Keratinocyte (primary cell): ENCODE data around the gene CCR5.

ENCODE experiments used
- EZH2 ChIP-seq: IDR thresholded peaks from one replicate; pipeline ENCODE4 v1.6.1; 2012; ENCODE audit warnings: inconsistent platforms, mild to moderate bottlenecking, low read length, moderate library complexity
- TF ChIP-seq, protein P1 (sequence below), 3 experiments: IDR thresholded peaks in 1 of 3; conservative IDR thresholded peaks in 1 of 3; optimal IDR thresholded peaks in 1 of 3; 2 replicates in 2 of 3; 3 replicates in 1 of 3; pipeline versions ENCODE3 to v1.5.1; 2011; ENCODE audit warnings: low read length in 3 of 3, mild to moderate bottlenecking in 3 of 3, moderate library complexity in 2 of 3, control low read depth in 1 of 3, inconsistent platforms in 1 of 3; ENCODE audit not compliant: insufficient read depth in 2 of 3; ENCODE audit errors: extremely low read depth in 1 of 3

DNA sequence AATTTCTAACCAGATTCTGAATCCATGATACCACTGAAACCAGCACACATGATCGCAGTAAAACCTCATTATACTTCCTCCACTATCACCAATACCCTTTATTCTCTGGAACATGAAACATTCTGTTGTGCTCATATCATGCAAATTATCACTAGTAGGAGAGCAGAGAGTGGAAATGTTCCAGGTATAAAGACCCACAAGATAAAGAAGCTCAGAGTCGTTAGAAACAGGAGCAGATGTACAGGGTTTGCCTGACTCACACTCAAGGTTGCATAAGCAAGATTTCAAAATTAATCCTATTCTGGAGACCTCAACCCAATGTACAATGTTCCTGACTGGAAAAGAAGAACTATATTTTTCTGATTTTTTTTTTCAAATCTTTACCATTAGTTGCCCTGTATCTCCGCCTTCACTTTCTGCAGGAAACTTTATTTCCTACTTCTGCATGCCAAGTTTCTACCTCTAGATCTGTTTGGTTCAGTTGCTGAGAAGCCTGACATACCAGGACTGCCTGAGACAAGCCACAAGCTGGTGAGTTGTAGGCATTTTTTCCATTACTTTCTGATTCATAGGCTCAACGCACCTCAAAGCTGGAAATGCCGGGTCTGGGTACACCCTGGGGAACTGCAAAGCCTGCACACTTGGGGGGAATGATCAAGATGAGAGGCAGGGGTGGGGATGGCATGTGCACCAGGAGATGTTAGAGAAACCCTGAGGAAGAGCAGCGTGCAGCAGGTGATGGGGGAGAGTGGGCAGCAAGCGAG is 16.9 kb upstream of the CCR5 start, which contains the start of gene CCR2:
- TF ChIP-seq, protein P1, sequence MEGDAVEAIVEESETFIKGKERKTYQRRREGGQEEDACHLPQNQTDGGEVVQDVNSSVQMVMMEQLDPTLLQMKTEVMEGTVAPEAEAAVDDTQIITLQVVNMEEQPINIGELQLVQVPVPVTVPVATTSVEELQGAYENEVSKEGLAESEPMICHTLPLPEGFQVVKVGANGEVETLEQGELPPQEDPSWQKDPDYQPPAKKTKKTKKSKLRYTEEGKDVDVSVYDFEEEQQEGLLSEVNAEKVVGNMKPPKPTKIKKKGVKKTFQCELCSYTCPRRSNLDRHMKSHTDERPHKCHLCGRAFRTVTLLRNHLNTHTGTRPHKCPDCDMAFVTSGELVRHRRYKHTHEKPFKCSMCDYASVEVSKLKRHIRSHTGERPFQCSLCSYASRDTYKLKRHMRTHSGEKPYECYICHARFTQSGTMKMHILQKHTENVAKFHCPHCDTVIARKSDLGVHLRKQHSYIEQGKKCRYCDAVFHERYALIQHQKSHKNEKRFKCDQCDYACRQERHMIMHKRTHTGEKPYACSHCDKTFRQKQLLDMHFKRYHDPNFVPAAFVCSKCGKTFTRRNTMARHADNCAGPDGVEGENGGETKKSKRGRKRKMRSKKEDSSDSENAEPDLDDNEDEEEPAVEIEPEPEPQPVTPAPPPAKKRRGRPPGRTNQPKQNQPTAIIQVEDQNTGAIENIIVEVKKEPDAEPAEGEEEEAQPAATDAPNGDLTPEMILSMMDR (optimal IDR thresholded peaks at IDR 0.05 in 1 of 3, IDR thresholded peaks at IDR 0.05 in 1 of 3, conservative IDR thresholded peaks at IDR 0.05 in 1 of 3; ENCODE audit: extremely low read depth in 1 of 3, insufficient read depth in 2 of 3, low read length in 3 of 3): no peak
- TF ChIP-seq EZH2: no peak
